Parathyroid adenoma (tissue), 2 donors: ENCODE results near the gene POLR2M.

Experiments
- H2AFZ ChIP-seq: fragments of 300-600 bp; sonication (generic); one replicate; pipeline ENCODE4 v1.7.0; 2017; ENCODE audit warnings: antibody characterized with exemption, mild to moderate bottlenecking
- H3K27ac ChIP-seq: fragments of 300-600 bp; sonication (generic); one replicate; pipeline ENCODE4 v1.7.0; 2017
- H3K27me3 ChIP-seq: fragments of 300-600 bp; sonication (generic); one replicate; pipeline ENCODE4 v1.7.0; 2017; ENCODE audit warnings: low read length; ENCODE audit not compliant: control insufficient read depth, insufficient read depth
- H3K36me3 ChIP-seq: fragments of 300-600 bp; sonication (generic); one replicate; pipeline ENCODE4 v1.7.0; 2017; ENCODE audit warnings: low read length; ENCODE audit not compliant: control insufficient read depth, insufficient read depth
- H3K4me1 ChIP-seq: fragments of 300-600 bp; sonication (generic); one replicate; pipeline ENCODE4 v1.7.0; 2017; ENCODE audit warnings: control low read depth
- H3K4me2 ChIP-seq: fragments of 300-600 bp; sonication (generic); one replicate; pipeline ENCODE4 v1.7.0; 2017; ENCODE audit warnings: low read length
- H3K4me3 ChIP-seq: fragments of 300-600 bp; sonication (generic); one replicate; pipeline ENCODE4 v1.7.0; 2017; ENCODE audit warnings: low read depth, low read length
- H3K79me2 ChIP-seq: fragments of 300-600 bp; sonication (generic); one replicate; pipeline ENCODE4 v1.7.0; 2017; ENCODE audit warnings: control low read depth
- H3K9ac ChIP-seq: fragments of 300-600 bp; sonication (generic); one replicate; pipeline ENCODE4 v1.7.0; 2017; ENCODE audit warnings: mild to moderate bottlenecking
- H3K9me3 ChIP-seq: fragments of 300-600 bp; sonication (generic); one replicate; pipeline ENCODE4 v1.7.0; 2017; ENCODE audit warnings: low read length; ENCODE audit not compliant: control insufficient read depth
- TF ChIP-seq, protein P1 (sequence below): fragments of 300-600 bp; sonication (generic); IDR thresholded peaks from one replicate; pipeline ENCODE4 v1.7.0; 2017; ENCODE audit warnings: antibody characterized with exemption, mild to moderate bottlenecking
- donor health status: primary hyperparathyroidism.

The POLR2M gene

DNA sequence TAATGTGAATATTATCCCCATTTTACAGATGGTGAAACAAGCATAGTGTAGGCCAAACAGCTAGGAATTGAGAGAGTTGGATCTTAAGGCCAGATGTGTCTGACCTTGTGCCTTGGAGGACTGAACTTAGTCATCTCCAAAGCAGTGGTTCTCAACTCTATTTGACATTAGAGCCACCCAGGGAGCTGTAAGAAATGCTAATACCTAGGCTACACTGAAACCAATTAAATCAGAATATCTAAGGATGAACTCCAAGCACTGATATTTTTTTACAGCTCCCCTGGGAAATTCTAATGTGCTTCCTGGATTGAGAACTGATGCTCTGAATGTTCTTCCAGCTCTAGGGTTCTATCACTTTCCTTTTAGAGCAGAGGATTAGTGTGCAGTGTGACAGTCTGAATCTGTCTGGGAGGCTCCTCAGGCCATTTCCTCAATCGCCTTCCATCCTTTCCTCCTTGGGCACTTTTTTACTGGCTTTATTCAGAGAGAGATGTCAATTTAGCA lies 32.3 kb downstream of the POLR2M start:
- TF ChIP-seq, protein P1, sequence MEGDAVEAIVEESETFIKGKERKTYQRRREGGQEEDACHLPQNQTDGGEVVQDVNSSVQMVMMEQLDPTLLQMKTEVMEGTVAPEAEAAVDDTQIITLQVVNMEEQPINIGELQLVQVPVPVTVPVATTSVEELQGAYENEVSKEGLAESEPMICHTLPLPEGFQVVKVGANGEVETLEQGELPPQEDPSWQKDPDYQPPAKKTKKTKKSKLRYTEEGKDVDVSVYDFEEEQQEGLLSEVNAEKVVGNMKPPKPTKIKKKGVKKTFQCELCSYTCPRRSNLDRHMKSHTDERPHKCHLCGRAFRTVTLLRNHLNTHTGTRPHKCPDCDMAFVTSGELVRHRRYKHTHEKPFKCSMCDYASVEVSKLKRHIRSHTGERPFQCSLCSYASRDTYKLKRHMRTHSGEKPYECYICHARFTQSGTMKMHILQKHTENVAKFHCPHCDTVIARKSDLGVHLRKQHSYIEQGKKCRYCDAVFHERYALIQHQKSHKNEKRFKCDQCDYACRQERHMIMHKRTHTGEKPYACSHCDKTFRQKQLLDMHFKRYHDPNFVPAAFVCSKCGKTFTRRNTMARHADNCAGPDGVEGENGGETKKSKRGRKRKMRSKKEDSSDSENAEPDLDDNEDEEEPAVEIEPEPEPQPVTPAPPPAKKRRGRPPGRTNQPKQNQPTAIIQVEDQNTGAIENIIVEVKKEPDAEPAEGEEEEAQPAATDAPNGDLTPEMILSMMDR: no peak
- no peak overlapping the region for H3K27ac ChIP-seq
- no peaks in the 10 kb centered on the region for H3K9me3 ChIP-seq
- H3K4me2 ChIP-seq: no peak overlapping the region
- no peaks in the 10 kb centered on the region for H3K36me3 ChIP-seq
- no peaks in the 10 kb centered on the region for H3K79me2 ChIP-seq
- H3K4me1 ChIP-seq: peaks cover 4% of the 10 kb centered on the region
- no peak overlapping the region for H3K9ac ChIP-seq
- H3K27me3 ChIP-seq: no peaks in the 10 kb centered on the region
- H2AFZ ChIP-seq: no peak overlapping the region
- H3K4me3 ChIP-seq: no peak overlapping the region

DNA sequence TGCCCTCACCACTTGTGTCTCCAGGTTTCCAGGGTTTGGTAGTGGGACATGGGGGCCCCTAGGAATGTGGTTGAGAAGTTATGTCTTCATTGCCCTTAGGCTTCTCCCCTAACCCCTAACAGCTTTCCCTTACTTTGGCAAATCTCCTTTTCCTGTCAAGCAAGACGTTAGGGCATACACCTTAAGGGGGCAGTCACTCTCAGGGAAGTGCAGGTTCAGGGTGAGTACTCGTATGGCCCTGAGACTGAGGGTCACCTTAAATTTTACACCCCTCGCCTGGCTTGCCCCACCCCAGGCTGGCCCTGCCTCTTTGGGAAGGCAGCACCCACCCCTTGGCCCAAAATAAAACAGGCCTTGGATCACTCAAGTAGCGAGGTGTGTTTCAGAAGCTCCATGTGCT lies 33.5 kb downstream of the POLR2M start:
- Histone ChIP-seq H3K4me2 (no peak overlapping the region), H3K27ac (no peak overlapping the region), H3K36me3 (no peaks in the 10 kb centered on the region), H3K9ac (no peak overlapping the region), H3K27me3 (no peaks in the 10 kb centered on the region), H3K79me2 (no peaks in the 10 kb centered on the region), H3K4me1 (no peaks in the 10 kb centered on the region), H3K4me3 (no peak overlapping the region), H3K9me3 (no peaks in the 10 kb centered on the region), H2AFZ (no peak overlapping the region)
- TF ChIP-seq, protein P1: no peak

DNA sequence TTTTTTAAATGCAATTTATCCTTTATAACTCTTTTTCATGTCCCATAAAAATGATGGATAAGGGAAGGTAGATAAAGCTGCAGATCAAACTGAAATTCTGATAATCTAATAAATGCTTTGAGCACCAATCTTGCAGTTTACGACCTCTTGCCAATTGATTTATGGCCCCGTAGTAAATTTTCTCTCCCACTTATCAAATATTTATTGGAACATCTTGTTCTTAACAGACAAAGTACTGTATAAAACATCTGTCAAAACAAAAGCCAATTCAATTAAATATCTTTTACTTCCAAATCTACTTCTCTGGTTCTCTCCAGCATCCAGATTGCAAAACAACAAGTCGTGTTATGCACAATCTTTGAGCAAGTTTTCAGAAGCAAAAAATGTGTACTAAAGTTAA lies 34.6 kb downstream of the POLR2M start:
- H3K27ac ChIP-seq: no peak overlapping the region
- H3K4me3 ChIP-seq: no peak overlapping the region
- no peak overlapping the region for H3K4me2 ChIP-seq
- H2AFZ ChIP-seq: no peak overlapping the region
- H3K4me1 ChIP-seq: no peaks in the 10 kb centered on the region
- H3K9ac ChIP-seq: no peak overlapping the region
- no peaks in the 10 kb centered on the region for H3K36me3 ChIP-seq
- no peaks in the 10 kb centered on the region for H3K27me3 ChIP-seq
- H3K79me2 ChIP-seq: no peaks in the 10 kb centered on the region
- no peaks in the 10 kb centered on the region for H3K9me3 ChIP-seq
- TF ChIP-seq, protein P1: no peak

DNA sequence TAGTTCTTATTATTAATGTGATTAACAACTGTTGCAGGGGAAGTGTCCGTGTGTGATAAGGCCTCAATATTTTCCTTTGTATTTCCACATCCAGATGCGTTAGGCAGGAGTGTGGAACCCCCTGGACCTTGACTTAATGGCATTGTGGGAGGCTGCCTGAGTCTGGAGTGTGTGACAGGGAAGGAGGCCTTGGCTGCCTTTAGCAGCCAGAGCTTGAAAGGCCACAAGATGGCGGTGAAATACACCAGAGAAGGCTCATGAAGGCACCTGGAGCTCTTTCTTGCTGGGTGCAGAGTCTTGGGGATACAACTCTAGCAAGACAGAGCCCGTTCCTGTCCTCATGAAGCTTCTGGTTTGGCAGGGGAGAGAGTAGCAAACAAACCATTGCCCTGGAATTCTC lies 36.9 kb downstream of the POLR2M start:
- Histone ChIP-seq H3K4me3 (no peak overlapping the region), H3K9ac (no peak overlapping the region), H3K9me3 (no peaks in the 10 kb centered on the region), H3K27me3 (no peaks in the 10 kb centered on the region), H3K4me2 (no peak overlapping the region), H3K27ac (no peak overlapping the region), H3K4me1 (no peaks in the 10 kb centered on the region), H3K79me2 (no peaks in the 10 kb centered on the region), H3K36me3 (no peaks in the 10 kb centered on the region), H2AFZ (no peak overlapping the region)
- TF ChIP-seq, protein P1: no peak

DNA sequence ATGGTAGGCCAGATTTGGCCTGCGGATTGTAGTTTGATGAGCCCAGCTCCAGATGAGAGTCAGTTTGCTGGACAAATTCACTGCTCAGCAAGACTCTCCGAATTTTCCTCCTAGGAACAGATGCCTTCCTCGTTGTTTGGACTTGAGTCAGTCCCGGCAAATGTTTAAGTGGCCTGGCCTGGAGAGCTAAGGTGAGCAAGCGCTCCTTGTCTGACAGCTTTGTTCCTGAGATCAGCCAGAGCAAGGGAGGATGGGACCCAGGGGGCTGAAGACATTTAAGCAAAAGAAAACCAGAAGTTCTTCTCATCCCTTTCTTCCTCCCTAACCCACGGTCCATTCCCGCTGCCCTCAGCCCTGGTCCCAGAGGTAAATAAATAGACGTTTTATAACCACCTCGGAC lies 40.3 kb downstream of the POLR2M start:
- Histone ChIP-seq H3K4me1 (no peaks in the 10 kb centered on the region), H3K79me2 (no peaks in the 10 kb centered on the region), H3K4me2 (no peak overlapping the region), H3K36me3 (no peaks in the 10 kb centered on the region), H3K4me3 (no peak overlapping the region), H3K9ac (no peak overlapping the region), H3K9me3 (no peaks in the 10 kb centered on the region), H3K27me3 (no peaks in the 10 kb centered on the region), H3K27ac (no peak overlapping the region), H2AFZ (peak overlapping the region; percentile 11)
- TF ChIP-seq, protein P1: no peak
